ENCODE data around the gene TTBK2.
"Not testable (repeated sequence)": the region's sequence is repeated elsewhere in the genome, so short reads cannot be mapped to it uniquely, and the experiment has no call there.

Gene TTBK2

DNA sequence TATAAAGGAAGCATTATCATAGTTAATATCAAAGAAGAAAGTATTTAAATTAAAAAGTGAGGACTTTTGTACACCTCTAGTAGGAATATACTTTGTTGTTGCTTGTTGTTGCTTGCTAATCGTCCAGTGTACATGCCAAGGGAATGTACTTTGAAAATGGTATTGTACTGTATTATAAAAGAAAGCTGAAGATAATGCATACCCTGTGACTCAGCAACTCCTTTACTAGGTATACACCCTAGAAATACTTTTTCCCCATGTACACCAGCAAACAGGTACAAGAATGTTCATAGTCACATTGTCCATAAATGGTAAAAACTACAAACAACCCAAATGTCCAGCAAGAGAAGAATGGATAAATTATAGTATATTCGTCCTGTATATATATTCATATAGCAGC is 12.0 kb downstream of the TTBK2 start:
- DNase-seq (ENCODE audit: low spot score), result no peak

DNA sequence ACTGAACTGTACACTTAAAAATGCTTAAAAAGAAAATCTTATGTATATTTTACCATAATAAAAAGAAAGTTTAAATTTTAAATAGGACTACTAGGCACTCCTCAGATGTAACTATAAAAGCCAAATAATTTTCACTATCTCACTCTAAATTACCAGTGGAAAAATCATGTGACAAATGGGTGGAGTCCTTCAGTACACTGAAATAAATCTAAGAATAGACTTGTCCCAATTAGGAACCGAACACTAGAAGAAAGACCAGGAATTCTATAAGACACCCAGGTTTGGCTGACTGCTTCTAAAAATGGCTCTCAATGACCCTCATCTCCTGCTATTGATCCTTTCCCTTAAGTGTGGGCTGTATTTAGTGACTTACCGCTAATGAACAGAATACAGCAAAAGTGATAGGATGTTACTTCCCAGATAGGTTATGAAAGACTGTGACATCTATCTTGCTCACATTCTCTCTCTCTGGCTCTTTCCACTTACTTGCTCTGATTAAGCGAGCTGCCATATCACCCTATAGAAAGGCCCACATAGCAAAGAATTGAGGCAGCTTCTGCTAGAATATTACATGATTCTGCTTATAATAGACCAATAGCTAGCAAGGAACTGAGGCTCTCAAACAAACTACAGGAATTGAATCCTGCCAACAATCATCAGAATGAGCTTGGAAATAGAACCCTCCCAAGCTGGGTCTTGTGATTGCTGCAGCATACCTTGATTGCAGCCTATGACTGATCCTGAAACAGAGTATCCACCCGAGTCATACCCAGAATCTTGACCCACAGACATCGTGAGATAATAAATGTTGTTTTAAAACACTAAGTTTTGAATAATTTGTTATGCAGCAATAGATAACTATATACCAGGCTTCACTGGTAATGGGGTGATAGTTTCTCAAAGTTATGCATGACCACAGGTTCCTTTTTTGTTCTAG is 16.9 kb downstream of the TTBK2 start:
- DNase-seq (ENCODE audit: low spot score), result no peak

DNA sequence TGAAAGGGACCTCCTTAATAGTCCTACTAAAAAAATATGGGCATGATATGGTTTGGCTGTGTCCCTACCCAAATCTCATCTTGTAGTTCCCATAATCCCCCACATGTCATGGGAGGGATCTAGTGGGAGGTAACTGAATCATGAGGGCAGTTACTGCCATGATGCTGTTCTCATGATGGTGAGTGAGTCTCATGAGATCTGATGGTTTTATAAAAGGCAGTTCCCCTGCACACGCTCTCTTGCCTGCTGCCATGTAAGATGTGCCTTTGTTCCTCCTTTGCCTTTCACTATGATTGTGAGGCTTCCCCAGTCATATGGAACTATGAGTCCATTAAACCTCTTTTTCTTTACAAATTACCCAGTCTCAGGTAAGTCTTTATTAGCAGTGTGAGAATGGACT is 26.7 kb downstream of the TTBK2 start:
- DNase-seq (ENCODE audit: low spot score), result not testable (repeated sequence)

DNA sequence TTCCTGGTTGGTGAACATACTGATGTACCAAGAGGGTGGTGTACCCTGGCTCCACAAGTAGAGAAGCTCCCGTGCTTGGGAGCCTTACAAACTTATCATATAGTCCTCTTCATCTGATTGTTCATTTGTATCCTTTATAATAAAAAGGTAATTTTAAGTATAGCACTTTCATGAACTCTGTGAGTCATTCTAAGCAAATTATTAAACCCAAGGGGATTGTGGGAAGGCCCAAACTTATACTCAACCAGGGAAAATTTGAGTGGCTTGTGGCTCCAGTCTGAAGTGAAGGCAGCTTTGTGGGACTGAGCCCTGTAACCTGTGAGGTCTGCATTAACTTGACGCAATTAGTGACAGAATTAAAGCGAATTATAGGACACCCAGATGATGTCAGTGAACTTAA is 29.0 kb downstream of the TTBK2 start:
- DNase-seq (ENCODE audit: low spot score), result no peak

DNA sequence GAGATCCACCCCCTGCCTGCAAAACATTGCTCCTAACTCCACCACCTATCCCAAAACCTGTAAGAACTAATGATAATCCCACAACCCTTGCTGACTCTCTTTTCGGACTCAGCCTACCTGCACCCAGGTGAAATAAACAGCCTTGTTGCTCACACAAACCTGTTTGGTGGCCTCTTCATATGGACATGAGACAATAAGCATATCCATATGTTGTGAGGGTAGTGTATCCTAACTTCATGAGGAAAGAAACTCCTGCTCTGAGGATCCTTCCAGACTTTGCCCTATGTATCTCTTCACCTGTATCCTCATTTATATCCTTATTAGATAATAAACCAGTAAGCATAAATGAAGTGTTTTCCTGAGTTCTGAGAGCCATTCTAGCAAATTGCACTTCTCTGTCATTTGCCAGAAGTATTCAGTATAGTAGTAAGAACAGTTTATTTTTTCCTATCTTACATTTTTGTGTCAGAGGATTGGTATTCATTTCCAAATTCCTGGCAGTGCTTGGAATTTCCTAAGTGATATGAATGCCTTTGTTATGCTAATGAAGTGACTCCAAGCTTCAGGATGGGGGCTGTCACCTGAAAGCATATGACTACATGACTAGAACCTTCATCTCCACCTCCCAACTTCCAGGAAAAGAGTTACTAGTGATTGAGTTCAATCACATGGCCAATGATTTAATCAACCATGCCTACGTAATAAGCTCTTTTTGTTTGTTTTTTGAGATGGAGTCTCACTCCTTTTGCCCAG is 30.2 kb downstream of the TTBK2 start:
- no peak for DNase-seq (ENCODE audit: low spot score)

DNA sequence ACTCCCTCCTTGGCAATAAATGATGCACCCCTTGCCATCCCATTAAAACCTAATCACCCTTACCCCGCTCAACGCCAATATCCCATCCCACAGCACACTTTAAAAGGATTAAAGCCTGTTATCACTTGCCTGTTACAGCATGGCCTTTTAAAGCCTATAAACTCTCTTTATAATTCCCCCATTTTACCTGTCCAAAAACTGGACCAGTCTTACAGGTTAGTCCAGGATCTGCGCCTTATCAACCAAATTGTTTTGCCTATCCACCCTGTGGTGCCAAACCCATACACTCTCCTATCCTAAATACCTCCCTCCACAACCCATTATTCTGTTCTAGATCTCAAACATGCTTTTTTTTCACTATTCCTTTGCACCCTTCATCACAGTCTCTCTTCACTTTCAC is 33.2 kb downstream of the TTBK2 start:
- DNase-seq (ENCODE audit: low spot score), result not testable (repeated sequence)

DNA sequence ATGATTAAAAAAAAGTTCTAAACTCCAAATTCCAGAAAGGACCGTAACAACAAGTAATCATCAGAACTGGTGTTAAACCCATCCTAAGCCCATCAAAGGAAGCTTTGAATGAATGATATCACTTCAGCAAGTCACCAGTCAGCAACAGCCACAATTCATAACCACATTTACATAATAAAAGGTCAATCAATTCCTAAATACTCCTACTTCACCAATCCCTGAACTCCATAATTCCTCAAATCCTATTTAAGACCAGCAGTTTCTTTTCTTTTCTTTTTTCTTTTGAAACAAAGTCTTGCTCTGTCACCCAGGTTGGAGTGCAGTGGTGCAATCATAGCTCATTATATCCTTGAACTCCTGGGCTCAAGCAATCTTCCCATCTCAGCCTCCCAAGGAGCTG is 40.5 kb downstream of the TTBK2 start:
- no peak for DNase-seq (ENCODE audit: low spot score)

DNA sequence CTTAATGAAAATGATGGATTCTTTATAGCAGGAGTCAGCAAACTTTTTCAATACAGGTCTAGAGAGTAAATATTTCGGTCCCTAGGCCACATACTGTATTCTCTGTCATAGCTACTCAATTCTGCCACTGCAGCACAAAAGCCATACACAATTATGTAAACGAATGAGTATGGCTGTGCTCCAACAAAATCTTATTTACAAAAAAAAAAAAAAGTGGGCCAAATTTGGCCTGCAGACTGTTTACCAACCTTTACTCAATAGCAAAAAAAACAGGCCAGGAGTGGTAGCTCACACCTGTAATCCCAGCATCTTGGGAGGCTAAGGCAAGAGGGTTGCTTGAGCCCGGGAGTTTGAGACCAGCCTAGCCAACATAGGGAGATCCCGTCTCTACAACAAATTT is 41.1 kb downstream of the TTBK2 start:
- no peak for DNase-seq (ENCODE audit: low spot score)

DNA sequence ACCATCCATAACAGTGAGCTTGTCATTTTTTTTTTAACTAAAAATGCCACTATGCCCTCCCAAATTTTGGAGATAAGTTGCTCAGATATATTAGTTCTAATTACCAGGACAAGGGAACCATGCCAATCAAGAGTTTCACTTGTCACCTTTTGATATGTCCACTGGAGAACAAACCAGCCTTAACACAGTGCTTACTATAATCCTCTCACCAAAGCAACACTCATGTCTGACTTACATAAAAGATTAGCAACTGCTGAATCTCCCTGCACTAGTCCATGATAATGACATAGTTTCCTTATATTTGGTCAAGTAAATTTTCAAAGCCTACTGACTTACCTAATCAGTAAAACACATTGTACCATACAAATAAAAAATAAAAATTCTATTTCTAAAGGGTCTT is 44.4 kb downstream of the TTBK2 start:
- no peak for DNase-seq (ENCODE audit: low spot score)

DNA sequence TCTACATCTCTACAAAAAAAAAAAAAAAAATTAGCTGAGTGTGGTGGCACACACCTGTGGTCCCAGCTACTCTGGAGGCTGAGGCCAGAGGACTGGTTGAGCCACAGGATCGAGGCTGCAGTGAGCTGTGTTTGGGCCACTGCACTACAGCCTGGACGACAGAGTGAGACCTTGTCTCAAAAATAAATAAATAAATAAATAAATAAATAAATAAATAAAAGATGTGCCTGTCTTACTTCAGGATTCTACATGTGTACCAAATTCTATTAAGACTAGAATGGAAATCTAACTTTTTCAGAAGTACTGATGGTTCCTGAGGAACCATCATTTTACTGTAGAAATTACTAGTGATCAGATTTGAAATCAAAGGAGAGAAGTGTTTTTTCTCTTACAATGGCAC is 51.9 kb downstream of the TTBK2 start:
- DNase-seq (ENCODE audit: low spot score), result no peak

DNA sequence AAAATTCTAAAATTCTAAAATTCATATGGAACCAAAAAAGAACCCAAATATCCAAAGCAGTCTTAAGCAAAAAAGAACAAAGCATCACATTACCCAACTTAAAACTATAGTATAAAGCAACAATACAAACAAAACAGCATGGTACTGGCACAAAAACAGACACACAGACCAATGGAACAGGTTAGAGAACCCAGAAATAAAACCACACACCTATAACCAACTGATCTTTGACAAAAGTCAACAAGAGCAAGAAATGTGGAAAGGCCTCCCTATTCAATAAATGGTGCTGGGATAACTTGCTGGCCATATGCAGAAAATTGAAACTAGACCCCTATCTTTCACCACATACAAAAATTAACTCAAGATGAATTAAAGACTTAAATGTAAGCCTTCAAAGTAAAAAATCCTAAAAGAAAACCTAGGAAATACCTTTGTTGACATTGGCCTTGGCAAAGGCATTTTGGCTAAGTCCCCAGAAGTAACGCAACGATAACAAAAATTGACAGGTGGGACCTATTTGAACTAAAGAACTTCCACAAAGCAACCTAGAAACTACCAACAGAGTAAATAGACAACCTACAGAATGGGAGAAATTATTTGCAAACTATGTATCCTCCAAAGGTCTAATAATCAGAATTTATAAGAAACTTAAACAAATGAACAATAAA is 56.9 kb downstream of the TTBK2 start:
- DNase-seq (ENCODE audit: low spot score), result no peak

DNA sequence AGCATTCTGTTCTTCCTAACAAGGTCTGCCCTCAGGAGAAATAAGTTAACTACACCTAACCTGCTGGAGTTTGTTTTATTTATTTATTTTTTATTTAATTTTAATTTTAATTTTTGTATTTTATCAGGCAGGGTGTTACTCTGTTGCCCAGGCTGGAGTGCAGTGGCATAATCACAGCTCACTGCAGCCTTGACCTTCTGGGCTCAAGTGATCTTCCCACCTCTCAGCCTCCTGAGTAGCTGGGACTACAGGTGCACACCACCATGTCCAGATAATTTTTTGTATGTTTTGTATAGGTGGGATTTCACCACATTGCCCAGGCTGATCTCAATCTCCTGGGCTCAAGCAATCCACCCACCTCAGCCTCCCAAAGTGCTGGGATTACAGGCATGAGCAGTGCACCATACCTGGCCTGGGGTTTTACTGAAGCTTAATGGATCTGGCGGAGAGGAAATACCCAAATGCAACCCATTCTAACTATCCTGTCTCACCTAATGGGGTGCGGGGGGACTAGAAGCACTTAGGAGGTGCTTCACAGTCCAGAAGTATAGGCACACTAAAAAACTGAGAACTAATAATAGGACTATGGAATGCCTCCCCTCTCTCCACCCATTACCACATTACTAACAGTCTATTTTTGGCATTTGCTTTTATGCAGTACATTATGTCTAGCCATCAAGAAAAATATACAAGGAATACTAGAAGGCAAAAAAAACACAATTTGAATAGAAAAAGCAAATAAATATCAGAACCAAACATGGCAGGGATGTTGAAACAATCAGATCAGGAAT is 61.4 kb downstream of the TTBK2 start:
- DNase-seq (ENCODE audit: low spot score), result no peak

DNA sequence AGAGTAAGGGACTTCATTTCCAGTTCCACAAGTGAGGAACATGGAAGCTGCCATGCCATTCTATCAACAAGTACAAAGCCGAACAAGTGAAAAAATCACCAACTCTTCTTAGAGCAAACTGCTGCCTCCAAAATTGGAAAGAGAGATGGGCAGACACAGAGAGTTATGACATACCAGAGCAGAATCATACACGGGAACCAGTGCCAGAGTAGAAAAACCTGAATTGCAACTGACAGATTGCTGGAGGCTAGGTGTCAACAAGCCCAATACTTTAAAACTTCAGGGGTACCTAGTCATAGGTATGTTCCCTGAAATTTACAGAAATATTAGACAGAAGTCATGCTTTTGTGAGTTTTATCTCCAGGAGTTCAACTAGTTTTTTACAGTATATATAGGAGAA is 62.0 kb downstream of the TTBK2 start:
- DNase-seq (ENCODE audit: low spot score), result no peak

DNA sequence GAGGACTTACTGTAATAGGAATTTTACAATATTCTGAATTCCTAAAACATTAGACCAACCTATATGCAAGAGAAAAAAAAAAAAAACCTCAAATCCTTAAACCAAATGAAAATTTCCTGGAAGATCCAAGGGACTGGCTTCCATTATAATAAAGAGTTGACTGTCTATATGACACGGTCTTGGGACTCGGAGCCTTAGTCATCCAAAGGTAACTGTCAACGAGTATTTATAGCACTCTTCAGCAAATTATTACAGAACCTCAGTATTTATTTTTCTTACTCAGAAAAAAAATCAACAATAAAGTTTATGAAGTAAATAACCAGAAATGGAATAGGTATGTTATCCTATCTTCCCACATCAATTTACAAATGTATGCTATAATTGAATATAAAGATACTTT is 66.0 kb downstream of the TTBK2 start:
- no peak for DNase-seq (ENCODE audit: low spot score)

DNA sequence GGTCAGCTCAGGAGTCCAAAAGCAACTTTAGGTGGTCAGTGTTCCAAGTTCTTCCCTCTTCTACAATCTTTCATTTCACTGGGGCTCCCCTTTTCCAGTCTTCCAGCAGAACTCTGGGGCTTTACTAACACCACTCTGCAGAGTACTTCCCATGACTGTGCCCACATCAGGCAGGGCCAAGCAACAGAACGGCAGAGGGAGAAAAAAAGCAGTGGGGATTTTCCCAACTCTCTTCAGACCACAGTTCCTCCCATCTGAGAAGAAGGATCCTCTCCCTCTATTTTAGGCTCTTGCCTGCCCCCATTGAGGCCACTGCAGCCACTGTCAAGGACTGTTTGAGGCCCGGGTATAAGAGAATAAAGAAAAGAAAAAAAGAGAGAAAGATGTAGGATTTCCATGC is 70.7 kb downstream of the TTBK2 start:
- DNase-seq (ENCODE audit: low spot score), result no peak

DNA sequence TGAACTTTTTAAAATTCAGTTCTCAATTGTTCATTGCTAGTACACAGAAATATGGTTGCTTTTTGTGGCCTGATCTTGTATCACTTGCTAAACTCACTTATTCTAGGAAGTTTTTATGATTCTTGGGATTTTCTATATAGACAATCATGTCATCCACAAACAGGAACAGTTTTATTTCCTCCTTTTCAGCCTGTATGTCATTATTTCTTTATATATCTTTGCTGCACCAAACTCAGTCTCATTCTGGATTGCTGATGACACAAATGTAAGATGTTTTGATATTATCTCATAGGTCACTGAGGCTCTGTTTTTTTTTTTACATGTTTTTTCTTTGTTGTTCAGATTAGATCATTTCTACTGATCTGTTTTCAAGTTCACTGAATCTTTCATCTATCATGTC is 71.7 kb downstream of the TTBK2 start:
- DNase-seq (ENCODE audit: low spot score), result no peak

DNA sequence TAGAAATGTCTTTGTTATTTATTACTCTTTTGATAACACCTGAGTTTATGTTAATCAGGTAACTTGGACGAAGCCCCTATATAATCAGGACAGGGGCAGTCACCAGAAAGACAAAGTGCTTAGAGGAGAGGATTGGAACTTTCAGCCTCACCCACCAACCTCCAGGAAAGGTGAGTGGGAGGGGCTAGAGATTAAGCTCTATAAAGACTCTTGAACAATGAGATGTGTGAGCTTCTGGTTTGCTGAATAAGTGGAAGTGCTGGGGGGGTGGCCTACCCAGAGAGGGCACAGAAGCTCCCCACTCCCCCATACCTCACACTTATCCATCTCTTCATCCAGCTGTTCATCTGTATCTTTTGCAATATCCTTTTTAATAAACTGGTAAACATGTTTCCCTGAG is 73.9 kb downstream of the TTBK2 start:
- DNase-seq (ENCODE audit: low spot score), result no peak

DNA sequence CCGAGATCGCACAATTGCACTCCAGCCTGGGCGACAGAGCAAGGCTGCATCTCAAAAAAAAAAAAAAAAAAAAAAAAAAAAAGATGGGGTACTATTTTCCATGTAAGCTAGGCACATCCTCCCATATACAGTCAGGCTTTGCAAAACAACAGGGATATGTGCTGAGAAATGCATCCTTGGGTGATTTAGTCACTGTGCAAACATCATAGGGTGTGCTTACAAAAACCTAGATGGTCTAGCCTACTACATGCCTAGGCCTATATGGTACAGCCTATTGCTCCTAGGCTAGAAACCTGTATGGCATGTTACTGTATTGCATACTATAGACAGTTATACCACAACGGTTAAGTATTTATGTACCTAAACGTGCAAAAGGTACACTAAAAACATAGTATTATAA is 75.0 kb downstream of the TTBK2 start:
- no peak for DNase-seq (ENCODE audit: low spot score)

DNA sequence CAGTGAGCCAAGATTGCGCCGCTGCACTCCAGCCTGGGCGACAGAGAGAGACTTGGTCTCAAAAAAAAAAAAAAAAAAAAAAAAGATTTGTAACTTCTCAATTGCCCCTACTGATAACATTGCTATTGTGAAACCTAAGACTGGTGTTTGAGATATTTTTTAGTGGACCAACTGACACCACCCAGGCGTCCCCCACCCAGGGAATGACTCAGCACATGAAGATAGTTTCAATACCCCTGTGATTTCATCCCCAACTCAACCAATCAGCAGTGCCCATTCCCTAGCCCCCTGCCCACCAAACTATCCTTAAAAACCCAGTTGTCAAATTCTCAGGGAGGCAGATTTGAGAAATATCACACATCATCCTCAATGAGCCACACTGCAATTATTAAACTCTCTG is 76.9 kb downstream of the TTBK2 start:
- no peak for DNase-seq (ENCODE audit: low spot score)

DNA sequence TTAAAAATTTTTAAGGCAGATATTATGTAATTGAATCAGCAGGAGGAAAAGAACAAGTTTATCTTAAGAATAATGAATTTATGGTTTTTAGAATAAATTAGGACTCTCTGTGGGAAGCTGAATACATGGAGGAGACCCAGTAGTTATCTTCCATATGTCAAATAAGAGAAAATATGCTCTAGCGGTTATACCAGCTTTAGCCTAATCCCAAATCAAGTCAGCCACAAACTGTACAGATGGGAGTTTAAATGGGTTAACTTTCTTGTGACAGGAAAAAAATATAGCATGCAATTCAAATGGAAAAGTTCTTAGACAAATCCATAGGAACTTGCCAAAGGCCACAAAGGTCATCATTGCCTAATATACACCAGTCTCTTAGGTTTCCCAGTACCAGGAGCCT is 84.3 kb downstream of the TTBK2 start:
- no peak for DNase-seq (ENCODE audit: low spot score)

DNA sequence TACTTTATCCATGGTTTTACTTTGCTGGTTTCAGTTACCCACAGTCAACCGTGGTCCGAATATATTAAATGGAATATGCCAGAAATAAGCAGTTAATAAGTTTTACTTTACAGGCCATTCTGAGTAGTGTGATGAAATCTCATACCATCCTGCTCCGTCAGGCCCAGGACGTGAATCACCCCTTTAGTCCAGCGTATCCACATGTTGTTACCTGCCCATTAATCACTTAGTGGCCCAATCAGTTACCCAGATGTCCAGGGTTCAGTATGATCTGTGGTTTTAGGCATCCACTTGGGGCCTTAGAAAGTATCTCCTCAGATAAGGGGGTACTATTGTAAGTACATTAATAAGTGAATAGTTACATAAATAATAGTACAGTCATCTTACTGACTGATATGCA is 88.0 kb downstream of the TTBK2 start:
- DNase-seq (ENCODE audit: low spot score), result no peak

DNA sequence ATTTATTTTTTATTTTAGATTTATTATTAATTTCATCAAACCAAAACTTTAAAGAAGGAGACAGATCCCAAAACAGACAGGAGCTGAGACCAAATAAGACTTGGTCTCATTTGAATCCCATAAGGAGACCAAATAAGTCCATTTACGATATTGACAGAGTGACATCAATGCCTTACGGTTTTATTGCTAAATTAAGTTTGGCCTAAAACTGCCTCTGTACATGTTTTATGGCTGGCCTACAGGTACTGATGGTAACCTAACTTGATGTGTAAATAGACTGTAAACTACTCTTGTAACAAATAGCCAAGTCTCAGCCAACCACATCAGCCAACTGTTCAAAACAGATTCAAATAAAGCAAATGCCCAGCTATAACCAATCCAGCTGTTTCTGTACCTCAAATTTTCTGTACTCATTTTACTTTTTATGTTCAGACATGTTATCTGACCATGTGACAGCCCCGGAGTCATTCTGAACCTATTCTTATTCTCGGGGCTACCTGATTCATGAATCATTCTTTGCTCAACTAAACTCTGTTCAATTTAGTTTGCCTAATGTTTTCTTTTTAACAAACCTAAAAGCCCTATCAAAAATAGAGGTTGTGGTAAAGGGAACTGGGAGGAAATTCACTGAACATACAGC is 94.2 kb downstream of the TTBK2 start:
- no peak for DNase-seq (ENCODE audit: low spot score)

All from CD4-positive, alpha-beta T cell treated with Interleukin-15 for 4 hours (primary cell).